ENCODE measurements around the gene CFAP92.
"Not testable (repeated sequence)": the region's sequence is repeated elsewhere in the genome, so short reads cannot be mapped to it uniquely, and the experiment has no call there.

Gene CFAP92

DNA sequence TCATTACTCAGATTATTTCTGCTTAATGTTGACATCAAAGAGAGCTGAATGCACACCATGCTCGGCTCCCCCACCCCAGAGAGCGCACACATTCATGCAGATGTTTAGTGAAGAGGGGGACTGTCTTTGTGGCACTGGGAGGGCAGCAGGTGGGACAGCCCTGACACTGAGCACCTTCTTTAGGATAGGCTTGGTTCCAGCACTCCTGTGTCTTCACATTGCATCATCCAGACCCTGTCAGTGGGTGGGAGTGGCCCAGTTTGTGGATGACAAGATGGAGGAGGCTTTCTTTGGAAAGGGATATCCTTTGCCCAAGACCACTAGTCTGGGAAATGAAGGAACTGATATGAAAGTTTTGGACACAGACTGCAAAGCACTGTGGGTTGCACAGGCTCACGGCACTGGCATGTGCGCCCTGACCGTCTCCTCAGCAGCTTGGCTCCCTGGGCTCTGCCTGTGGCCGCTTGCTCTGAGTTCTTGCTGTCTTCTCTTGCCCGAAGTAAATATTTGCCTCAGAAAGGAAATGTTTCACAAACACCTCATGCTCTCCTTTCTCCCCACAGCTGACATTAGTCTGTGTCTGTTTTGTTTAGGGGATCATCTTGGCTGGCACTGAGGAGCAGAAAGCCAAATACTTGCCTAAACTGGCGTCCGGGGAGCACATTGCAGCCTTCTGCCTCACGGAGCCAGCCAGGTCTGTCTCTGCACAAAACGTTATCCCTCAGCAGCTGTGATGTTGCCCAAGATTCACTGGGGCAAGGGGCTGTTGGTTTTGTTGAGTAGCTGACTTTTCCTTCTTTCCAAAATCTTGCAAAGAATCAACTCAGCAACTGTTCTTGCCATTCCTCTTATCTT is 97.8 kb downstream of the CFAP92 start:
- DNase-seq: no peak

DNA sequence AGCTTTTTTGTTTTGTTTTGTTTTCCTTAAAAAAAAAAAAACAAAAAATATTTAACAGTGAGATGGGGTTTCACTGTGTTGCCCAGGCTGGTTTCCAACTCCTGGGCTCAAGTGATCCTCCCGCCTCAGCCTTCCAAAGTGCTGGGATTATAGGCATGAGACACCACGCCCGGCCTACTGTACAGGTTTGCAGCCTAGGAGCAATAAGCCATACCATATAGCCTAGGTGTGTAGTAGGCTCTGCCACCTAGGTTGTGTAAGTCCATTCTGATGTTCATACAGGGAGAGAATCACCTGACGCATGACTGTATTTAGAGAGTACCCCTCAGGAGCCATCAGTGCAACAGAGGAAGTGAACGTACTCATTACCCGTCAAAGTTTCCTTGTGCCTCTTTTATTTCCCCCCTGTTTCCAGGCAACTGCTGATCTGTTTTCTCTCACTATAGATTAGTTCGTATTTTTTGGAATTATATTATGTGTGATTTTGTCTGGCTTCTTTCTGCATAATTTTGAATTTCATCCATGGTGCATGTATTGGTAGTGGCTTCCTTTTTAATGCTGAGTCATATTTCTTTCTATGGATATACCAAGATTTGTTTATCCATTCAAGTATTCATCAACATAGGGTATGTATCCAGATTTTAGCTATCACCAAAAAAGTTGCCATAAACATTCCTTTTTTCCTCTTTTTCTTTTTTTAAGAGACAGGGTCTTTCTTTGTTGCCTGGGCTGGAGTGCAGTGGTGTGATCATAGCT is 104.6 kb downstream of the CFAP92 start:
- DNase-seq: no peak

- DNase-seq: no peak
Observed at GRCh38 chr3:128884992-128885391, 108.9 kb downstream of the CFAP92 start.

DNA sequence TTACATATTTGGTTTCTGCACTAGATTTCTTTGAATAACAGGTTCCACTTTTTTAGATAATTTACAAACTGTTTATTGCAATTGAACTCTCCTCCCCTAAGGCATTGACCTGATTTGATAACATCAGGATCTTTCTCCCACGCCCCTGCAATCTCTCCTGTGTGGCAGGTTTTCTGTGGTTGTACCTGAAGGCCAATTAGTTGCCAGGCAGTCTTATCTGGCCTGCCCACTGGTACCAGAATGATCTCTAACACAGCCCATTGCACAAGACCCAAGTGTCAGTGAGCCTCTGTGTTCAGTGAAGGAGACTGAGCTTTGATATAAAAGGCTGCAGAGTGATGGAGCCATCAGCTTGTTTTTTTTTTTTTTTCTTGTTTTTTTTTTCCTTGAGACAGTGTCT is 111.2 kb downstream of the CFAP92 start:
- no peak for DNase-seq

DNA sequence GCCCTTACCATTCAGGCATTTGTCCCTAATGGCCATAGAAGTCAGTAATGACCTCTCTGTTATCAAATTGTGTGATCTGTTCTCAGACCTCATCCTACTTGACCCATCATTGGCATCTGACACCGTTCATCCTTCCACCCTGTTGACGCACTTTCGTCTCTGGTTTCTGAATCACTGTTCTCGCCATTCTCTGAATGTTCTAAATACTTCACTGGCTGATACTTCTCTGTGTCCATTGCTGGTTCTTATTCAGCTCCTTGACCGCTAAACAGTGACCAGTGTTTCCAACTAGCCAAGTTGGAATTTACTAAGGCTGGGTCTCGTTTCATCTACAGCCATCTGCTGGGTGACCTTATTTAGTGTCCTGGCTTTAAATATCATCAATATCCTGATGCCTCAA is 112.3 kb downstream of the CFAP92 start:
- no peak for DNase-seq

DNA sequence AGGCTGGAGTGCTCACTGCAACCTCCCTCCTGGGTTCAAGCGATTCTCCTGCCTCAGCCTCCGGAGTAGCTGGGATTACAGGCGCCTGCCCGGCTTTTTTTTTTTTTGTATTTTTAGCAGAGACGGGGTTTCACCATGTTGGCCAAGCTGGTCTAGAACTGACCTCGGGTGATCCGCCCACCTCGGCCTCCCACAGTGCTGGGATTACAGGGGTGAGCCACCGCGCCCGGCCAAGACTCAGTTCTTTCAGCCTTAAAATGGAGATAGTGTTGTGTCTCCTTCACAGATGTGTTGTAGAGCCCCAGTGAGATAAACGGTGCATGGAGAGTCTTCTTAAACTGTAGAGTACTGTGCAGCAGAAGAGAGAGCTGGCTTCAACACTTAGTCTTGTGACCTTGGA is 113.4 kb downstream of the CFAP92 start:
- DNase-seq: not testable (repeated sequence)

DNA sequence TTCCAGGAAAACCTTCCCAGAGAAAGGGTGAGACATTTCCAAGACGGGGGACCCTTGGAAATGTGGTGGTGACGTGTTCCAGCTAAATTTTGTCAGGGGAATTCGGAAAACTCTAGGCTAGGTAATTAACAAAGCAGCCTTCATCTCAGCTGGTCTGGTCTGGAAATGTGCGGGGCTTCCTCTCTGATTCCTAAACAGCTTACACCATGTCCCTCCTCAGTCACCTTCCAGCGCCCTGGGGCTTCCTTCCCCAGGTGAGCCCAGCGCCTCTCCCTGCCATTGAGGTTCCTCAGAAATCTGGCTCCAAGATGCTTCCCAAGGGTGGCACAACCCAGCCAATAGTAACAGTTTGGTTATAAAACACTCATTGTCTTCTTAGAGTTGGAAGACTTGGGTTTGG is 113.9 kb downstream of the CFAP92 start:
- DNase-seq: no peak

DNA sequence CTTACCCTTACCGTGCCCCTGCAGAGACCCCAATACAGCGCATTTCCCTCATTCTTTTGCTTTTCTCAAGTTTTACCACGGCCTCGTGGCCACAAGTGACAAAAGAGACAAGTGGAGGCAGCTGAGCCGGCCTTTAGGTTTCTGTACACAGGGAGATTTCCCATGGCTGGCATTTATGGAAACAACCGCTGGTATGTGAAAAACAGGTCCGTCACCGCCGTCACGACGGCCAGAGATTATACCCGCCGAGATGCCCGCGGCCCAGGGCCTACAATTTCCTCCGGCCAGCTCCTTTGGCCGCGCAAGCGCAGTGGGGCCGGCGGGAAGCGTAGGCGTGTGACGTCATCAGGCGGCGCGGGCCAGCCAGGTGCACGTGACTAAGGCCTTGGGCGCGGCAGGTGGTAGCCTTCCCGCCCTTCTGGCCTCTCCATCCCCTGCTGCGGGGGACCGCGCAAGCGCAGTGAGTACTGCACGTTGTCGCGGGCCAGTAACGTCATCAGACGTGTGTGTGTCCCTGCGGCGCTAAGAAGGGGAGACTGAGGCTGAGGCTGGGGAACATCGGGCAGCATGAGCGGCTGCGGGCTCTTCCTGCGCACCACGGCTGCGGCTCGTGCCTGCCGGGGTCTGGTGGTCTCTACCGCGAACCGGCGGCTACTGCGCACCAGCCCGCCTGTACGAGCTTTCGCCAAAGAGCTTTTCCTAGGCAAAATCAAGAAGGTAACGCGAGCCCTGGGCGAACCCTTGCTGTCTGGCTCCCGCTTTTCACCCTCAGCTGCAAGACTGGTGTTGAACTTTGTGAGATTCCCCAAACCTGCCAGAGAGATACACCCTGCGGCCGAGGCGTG is 114.5 kb downstream of the CFAP92 start, which contains the start of gene ACAD9:
ACAD9 (plus strand) TSS at position 496 of the 845 bp plus-strand sequence; CDS start at position 568, 72 bp downstream.
- DNase-seq: peak; percentile 96 to 97

DNA sequence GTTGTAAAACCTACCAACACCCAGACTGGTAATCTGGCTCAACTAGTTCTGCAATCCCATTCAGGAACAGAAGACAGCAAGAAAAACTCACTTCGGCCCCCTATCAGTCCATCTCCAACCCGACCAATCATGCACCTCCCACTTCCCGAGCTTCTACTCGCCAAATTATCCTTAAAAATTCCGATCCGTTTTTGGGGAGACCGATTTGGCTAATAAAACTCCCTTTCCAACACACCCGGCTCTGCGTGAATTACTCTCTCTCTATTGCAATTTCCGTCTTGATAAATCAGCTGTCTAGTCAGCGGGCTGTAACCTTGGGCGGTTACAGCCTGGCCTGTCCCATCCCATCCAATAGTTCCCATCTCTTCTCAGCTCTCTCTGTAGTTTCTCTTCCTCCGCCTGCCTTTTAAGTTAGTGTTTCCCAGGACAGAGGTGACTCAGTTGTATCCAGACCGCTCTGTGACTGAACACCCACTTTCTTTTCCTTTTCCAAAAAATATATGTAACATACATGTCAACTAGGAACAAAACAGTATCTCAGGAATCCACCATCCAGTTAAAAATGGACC is 115.2 kb downstream of the CFAP92 start:
- peak; percentile 16 to 26 for DNase-seq

DNA sequence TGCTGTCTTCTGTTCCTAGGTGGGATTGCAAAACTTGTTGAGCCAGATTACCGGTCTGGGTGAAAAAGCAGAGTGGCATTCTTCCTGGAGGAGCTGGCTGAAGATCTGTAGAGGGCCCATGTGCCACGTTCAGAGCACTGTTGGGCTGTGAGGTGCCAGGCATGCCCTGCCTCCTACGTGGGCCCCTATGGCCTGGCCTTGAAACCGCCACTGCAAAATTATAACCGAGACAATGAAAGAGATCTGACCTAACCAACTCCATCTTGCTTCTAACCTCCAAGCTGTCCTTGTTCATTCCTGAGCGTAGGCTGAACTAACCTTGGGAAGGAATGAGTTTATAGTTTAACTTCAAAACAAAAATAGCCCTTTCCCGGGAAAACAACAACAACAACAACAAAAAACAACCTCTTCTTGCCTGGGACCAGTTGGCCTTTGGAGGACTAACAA is 115.8 kb downstream of the CFAP92 start:
- no peak for DNase-seq

DNA sequence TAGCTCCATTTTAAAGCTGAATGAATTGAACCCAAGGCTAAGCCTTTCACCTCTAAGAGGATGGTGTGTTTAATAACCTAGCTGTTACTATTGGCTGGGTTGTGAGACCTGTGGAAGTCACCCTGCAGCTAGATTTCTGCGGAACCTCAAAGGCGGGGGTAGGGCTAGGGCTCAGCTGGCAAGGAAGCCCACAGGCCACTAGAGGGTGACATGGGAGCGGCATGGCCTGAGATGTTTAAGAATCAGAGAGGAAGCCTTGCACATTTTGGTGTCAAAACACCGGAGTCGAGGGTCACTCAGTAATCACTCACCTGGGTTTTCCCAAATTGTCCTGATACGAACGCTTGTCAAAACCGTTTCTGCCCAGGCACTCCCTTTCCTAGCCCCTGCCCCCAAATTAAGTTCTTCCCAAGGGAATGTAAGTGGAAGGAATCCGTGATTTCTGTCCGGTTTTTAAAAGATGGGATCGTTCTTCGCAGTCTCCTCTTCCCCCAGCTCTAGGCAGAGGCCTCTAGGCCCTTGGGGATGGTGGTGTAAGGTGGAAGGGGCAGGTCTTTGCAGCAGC is 118.2 kb downstream of the CFAP92 start:
- peak; percentile 65 to 67 for DNase-seq

DNA sequence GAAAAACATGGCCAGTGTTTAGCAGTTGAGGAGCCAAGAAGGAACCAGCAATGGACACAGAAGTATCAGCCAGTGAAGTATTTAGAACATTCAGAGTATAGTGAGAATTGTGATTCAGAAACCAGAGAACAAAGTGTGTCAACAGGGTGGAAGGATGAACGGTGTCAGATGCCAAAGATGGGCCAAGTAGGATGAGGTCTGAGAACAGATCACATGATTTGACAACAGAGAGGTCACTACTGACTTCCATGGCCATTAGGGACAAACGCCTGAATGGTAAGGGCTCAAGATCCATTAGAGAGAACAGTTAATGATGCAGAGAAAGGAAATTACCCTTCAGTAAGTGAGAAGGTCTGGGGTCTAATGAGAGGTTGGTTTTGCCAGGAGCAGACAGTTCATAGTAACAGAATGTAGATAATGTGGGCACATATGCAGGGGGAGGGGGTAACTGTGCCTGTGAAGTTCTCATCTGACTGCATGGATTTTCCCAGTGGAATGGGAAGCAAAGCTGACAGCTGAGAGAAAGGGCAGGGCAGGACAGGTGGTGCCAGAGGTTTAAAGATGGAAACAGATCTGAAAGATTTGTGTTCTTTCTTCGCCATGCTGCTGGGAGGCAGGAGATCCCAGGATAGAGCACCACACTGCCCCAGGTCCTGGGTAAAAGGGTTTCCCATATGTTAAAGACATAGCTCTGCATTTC is 119.2 kb downstream of the CFAP92 start:
- no peak for DNase-seq

DNA sequence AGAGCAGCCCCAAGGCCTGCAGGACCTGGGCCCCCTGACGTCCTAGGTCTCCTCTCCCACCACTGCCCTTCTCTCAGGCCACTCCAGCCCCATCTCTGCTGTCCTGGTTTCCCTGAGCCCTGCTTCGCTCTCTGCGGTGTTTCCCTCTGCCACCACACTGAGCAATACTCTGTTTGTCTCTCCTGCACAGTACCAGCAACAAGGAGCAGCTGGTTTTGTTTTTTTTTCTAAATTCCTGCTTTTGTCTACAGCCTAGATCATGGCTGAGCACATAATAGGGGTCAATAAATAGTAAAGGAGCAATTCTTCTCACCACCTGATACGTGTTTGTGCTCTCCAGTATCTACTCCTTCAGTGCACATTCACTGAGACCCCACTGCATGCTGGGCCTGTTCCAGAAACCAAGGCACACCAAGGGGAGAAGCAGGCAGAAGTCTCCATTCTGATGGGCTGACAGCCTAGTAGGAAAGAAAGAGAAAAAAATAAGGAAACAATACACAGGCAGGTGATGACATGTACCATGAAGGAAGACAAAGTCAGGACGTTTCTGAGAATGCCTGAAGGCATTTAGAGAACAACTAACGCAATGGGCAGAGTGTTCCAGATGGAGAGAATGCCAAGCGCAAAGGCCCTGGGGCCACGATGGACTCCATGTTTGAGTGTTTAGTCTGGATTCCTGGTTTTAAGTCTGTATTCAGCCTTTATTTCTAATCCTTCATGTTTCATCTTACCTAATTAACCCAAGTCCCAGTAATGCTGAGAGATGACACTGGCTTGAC is 120.4 kb downstream of the CFAP92 start:
- no peak for DNase-seq

- no peak for DNase-seq
Observed at GRCh38 chr3:128872744-128873143, 121.1 kb downstream of the CFAP92 start.

GRCh38 chr3:128872282-128872681 is 121.6 kb downstream of the CFAP92 start:
- no peak for DNase-seq

DNA sequence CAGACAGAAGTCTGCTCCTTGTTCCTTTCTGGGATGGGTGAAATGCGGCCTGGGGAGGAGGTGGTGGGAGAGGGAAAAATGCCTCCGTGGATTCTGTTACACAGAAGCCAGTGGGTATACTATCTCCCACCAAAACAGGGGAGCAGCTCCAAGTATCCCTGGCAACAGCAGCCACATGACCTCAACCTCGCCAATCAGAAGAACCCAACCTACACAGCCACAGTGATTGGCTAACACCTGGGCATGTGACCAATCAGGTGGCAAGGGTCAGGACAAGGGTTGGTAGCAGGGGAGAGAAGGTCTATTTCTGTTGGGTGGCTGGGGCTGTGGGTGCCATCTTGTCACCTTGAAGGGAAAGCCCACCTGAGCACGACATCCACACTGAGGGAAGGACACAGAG is 123.5 kb downstream of the CFAP92 start:
- DNase-seq: no peak

DNA sequence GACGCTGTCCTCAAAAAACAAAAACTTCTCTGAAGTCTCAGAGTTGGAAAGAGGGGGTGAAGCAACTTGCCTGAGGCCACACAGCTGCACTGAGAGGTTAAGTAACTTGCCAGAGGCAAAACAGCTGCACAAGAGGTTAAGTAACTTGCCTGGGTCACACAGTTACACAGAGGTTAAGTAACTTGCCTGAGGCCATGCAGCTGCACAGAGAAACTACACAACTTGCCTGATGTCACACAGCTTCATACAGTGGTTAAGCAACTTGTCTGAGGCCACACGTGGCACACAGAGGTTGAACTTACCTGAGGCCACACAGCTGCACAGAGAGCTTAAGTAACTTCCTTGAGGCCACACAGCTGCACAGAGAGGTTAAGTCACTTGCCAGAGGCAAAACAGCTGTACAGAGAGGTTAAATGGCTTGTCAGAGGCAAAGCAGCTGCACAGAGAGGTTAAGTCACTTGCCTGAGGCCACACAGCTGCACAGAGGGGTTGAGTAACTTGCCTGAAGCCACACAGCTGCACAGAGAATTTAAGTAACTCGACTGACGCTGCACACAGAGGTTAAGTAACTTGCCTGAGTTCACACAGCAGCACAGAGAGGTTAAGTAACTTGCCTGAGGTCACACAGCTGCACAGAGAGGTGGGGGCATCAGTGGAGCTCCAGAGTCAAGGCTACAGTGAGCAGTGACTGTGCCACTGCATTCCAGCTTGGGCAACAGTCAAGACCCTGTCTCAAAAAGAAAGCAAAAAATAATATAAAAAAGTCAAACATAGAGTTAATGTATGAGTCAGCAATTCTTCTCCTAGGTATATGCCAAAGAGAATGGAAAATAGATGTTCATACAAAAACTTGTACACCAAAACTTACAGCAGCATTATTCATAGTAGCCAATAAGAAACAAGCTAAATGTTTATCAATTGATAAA is 126.4 kb downstream of the CFAP92 start:
- DNase-seq: no peak

DNA sequence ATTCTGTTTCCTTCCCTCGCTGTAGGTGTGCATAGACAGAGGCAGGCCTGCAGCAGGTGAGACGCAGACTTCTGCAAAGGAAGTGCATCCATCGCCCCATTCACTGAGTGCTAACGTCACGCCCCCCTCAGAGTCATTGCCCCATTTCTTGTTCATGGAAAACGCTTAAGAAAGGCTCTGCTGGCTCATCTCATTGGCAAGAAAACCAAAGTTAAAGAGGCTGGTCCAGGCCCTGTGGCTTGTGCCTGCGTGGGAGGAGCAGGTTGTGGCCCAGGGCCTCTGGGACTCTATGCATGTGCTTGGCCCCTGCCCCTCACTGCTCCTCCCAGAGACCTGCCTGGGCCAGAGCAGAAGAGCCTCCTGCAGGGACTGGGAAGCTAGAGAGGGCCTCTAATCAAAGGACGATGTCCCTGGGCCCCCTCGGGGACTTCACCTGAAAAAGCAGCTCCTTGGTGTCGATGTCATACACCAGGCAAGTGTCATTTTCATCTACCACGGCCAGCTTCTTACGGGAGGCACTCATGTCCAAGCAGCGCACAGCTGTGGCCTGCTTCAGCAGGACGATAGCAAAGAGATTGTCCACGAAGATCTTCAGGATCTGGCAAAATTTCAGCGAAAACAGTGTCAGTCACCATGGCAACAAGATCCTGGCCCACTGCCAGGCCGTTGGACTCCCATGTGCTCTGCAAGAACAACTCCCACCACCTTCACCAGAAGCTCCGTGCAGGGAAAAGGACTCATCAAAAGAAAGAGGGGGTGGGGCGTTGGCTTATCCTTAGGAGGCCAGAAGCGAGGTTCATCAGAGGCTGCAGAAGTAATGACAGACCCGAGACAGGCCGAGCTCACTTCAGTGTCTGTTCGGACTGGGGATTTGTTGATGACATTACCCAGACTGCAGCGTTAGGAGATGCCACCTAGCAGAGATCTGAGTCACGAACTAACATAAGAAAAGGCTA is 128.7 kb downstream of the CFAP92 start:
- not testable (repeated sequence) for DNase-seq
